HFFc6 (cell line): ENCODE results near the gene TLX3. TPM values are rescaled to one million over a fixed set of nuclear protein-coding genes. Genes with fewer than 3 reads are reported as not detected.
A peak's percentile ranks its signal among the peaks of the same experiment; 100 is the strongest.

Source experiments
- DNase-seq: peaks from one replicate; pipeline ENCODE4 v3.0.0-alpha.2; 2018
- H3K27ac Mint-ChIP-seq: 2 replicates; pipeline ENCODE4 v1.8.0; 2020; ENCODE audit warnings: mild to moderate bottlenecking, mixed read lengths
- H3K27me3 Mint-ChIP-seq: 2 replicates; pipeline ENCODE4 v1.8.0; 2021; ENCODE audit warnings: mild to moderate bottlenecking, moderate library complexity, mixed read lengths; ENCODE audit not compliant: insufficient read depth
- H3K36me3 Mint-ChIP-seq: 2 replicates; pipeline ENCODE4 v1.8.0; 2021; ENCODE audit warnings: low read depth, mixed read lengths
- H3K4me1 Mint-ChIP-seq: 2 replicates; pipeline ENCODE4 v1.8.0; 2020; ENCODE audit warnings: low read depth, mixed read lengths
- H3K4me3 Mint-ChIP-seq: 2 replicates; pipeline ENCODE4 v1.8.0; 2020; ENCODE audit warnings: mild to moderate bottlenecking, moderate library complexity, mixed read lengths
- H3K9me3 Mint-ChIP-seq: 2 replicates; pipeline ENCODE4 v1.8.0; 2020; ENCODE audit warnings: mild to moderate bottlenecking, mixed read lengths
- total RNA-seq, 6 experiments: library from RNA; stranded (reverse); fragmentation: NEBNext Ultra II Directional; extraction: Animal tissue kit (Norgen Biotek cat#: 25700); gene quantifications; 2 replicates in 1 of 6; 3 replicates in 5 of 6; pipeline ENCODE4 v1.2.3, GENCODE V29; 2021
- TF ChIP-seq, protein P1 (sequence below): fragments of 200-600 bp; sonication (generic); IDR thresholded peaks from 2 replicates; pipeline ENCODE4 v1.5.0; 2021; ENCODE audit warnings: antibody characterized with exemption, mild to moderate bottlenecking

TLX3 gene
- total RNA-seq, 6 experiments from 2014 or later = not detected

DNA sequence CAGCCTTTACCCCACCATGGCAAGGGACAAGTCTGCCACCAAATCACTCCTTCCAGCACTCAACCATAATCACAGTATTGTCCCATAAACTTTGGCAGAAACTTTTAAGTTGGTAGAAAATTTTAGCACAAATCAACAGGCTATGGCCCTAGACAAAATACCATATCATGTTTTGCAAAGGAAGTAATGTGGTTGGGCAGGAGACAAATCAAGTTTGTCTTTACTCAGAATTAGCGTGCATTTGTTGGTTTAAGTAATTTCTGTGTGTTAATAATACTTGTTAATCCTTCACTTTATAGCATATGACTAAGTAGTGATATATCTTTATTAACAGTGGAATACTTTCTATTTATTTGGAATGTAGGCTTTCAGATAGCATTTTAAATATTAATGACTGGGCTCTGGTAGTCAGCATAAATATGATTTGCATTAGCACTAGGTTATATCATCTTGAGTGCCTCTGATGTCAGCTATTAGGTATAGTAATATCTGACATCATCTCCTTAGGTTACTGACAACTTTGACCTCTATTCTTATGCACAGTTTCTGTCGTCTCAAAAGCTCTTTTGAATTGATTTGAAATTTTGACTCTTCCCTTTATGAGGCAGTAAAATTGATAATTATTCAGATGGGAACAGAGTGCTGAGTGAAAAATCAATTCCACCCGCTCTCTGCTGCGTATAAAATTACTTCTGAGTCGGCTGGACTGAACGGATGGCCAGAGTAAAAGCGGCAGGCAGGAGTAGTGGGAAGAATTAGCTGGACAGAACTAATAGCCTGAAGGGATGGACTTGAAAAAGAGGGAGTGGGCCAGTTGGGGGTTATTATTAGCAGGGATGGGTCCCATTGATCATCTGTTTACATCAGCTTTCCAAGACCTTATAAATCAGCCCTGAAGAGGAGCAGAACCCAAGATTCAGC lies 40.1 kb upstream of the TLX3 start:
- H3K27ac Mint-ChIP-seq = peak overlapping the region; percentile 79
- no peaks in the 10 kb centered on the region for H3K27me3 Mint-ChIP-seq
- peaks cover 7% of the 10 kb centered on the region for H3K36me3 Mint-ChIP-seq
- peak overlapping the region; percentile 58; the same call in 1 of the 2 replicates for H3K4me3 Mint-ChIP-seq
- peaks cover 55% of the 10 kb centered on the region for H3K4me1 Mint-ChIP-seq
- TF ChIP-seq, protein P1, sequence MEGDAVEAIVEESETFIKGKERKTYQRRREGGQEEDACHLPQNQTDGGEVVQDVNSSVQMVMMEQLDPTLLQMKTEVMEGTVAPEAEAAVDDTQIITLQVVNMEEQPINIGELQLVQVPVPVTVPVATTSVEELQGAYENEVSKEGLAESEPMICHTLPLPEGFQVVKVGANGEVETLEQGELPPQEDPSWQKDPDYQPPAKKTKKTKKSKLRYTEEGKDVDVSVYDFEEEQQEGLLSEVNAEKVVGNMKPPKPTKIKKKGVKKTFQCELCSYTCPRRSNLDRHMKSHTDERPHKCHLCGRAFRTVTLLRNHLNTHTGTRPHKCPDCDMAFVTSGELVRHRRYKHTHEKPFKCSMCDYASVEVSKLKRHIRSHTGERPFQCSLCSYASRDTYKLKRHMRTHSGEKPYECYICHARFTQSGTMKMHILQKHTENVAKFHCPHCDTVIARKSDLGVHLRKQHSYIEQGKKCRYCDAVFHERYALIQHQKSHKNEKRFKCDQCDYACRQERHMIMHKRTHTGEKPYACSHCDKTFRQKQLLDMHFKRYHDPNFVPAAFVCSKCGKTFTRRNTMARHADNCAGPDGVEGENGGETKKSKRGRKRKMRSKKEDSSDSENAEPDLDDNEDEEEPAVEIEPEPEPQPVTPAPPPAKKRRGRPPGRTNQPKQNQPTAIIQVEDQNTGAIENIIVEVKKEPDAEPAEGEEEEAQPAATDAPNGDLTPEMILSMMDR = no peak
- no peaks in the 10 kb centered on the region for H3K9me3 Mint-ChIP-seq
- no peak for DNase-seq

DNA sequence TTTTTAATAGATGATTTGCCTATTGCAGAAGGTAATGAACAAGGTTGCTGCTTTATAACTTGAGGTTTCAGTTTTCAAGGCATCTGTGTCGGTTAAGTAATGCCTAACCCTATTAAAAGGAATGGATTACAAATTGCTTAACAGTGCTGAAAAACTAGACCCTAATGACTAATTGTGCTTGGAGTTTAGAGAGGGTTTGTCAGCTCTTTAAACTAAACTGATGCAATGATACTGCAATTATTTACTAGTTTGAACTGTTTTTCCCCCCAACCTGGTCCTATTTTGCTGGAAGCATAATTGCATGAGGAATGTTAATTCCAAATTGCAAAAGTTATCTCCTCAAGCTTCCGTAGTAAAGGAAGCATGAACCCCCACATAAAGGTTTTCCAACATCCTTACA lies 39.3 kb upstream of the TLX3 start:
- Mint-ChIP-seq H3K27me3 (no peaks in the 10 kb centered on the region), H3K36me3 (peaks cover 7% of the 10 kb centered on the region), H3K27ac (peak overlapping the region; percentile 79; the same call in 1 of the 2 replicates), H3K9me3 (no peaks in the 10 kb centered on the region), H3K4me1 (peaks cover 56% of the 10 kb centered on the region), H3K4me3 (peak overlapping the region; percentile 58; the same call in 1 of the 2 replicates)
- TF ChIP-seq, protein P1 = no peak
- peak; percentile 62 for DNase-seq

DNA sequence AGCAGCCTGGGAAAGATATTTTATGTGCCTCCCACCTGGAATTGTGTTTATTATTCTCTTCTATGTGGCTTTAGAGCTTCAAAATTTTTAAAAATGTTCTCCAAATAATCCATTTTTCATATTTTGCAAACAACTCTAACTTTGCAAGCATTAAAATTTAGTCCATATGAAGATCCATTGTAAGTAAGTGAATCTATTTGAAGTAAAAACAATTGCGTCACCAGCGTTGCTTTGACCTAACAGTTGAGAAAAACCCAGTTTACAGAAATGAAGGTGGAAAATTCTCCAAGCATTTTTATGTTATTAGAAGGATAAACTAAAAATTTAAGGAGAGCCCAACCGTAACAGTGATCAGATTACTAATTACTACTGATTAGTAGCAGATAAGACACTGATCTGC lies 38.9 kb upstream of the TLX3 start:
- Mint-ChIP-seq H3K27me3 (no peaks in the 10 kb centered on the region), H3K4me1 (peaks cover 61% of the 10 kb centered on the region), H3K4me3 (peak overlapping the region; percentile 58; the same call in 1 of the 2 replicates), H3K27ac (peak overlapping the region; percentile 79; the same call in 1 of the 2 replicates), H3K36me3 (peaks cover 7% of the 10 kb centered on the region), H3K9me3 (no peaks in the 10 kb centered on the region)
- TF ChIP-seq, protein P1 = no peak
- no peak for DNase-seq

DNA sequence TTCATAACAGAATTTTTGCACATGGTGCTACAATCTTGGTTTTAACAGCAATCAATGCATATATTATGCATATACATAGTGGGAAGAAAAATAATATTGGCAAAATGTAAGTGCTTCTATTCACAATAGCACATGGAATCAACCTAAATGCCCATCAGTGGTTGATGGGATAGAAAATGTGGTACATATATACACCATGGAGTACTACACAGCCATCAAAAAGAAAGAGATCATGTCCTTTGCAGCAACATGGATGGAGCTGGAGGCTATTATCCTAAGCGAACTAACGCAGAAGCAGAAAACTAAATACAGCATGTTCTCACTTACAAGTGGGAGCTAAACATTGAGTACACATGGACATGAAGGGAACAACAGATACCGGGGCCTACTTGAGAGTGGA lies 37.2 kb upstream of the TLX3 start:
- Mint-ChIP-seq H3K4me1 (peaks cover 68% of the 10 kb centered on the region), H3K27me3 (no peaks in the 10 kb centered on the region), H3K4me3 (no peak overlapping the region), H3K9me3 (no peaks in the 10 kb centered on the region), H3K36me3 (peaks cover 7% of the 10 kb centered on the region), H3K27ac (no peak overlapping the region)
- TF ChIP-seq, protein P1 = no peak
- no peak for DNase-seq

DNA sequence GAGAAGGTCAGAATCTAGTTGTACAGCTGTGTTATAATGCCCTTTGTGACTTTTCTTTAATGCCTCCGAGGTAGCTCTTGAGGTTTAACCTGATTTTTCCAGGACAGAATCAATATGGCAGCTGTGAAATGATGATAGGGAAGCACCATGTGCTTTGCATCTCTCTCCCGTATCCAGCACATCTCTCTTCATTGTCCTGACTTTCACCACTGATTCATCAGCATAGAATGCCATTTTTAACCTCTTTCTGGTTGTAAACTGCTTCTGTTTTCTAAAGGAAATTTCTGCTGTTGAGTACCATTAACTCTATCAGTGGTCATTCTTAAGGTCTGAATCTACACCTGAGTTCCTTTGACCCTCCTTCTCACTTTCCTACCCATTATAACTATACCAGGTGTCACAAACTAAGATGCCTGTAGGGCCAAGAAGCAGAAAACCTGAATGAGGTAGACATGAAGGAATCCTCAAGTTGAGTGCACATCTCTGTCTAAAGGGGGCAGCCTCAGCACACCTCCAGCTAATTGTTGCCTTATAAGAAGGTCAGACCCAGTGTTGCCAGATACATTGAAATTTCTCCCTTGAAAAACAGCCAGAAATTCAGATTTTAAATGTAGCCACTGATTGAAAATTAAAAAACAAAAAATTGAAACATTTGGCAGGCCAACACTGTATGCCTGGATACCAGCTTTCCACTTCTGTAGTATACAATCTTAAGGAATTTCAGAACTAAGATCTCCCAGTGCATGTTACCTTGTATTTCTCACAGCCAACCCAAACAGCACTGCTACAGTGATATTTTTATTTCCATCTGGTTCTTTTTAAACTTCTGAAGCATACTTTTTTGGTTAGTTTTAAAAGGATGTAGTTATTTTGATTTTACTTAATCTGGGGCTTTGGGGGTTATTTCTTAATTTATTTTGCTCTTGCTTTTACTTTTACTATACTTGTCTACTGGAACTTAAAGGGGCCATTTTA lies 35.8 kb upstream of the TLX3 start:
- Mint-ChIP-seq H3K9me3 (no peaks in the 10 kb centered on the region), H3K36me3 (peaks cover 7% of the 10 kb centered on the region), H3K27me3 (no peaks in the 10 kb centered on the region), H3K27ac (no peak overlapping the region), H3K4me1 (peaks cover 68% of the 10 kb centered on the region), H3K4me3 (no peak overlapping the region)
- TF ChIP-seq, protein P1 = peak; percentile 69
- DNase-seq = peak; percentile 45
